NB4 (cell line): Measurements from ENCODE around the gene MAGEC1.

Experiments
- CTCF ChIP-seq: IDR thresholded peaks from one replicate; pipeline ENCODE4 v1.5.1; 2012; ENCODE audit warnings: low read depth, low read length
- MYC ChIP-seq: IDR thresholded peaks from 2 replicates; pipeline ENCODE4 v1.6.1; 2011; ENCODE audit warnings: low read depth, low read length
- POLR2A ChIP-seq: IDR thresholded peaks from 2 replicates; pipeline ENCODE4 v1.6.1; 2011; ENCODE audit warnings: mild to moderate bottlenecking; ENCODE audit not compliant: insufficient read length; ENCODE audit errors: extremely low read depth

DNA sequence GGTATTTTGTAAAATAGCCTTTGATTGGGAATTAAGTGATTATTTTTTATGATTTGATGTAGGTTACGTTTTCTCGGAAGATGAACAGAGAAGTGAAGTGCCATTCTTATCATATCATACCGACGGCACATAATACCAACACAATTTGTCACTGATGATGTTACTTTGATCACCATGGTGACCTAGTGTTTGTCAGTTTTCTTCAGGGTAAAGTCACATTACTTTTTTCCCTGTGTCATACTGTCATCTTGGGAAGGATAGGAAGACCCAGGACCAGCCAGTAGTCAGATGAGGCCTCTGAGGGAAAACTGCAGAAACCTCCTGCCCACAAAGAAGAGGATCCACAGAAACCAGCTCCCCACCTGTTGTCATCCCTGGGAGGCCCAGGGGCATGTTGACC is 1.3 kb upstream of the MAGEC1 start:
- TF ChIP-seq CTCF: no peak
- no peak for TF ChIP-seq POLR2A
- no peak for TF ChIP-seq MYC
